Measurements from ENCODE around the gene GLDC. TPM values are rescaled to one million over a fixed set of nuclear protein-coding genes. Genes with fewer than 3 reads are reported as not detected.

The GLDC gene
- total RNA-seq, 4 donors from 2014 or later: 2.4 to 7.4 (median 4.8) TPM

DNA sequence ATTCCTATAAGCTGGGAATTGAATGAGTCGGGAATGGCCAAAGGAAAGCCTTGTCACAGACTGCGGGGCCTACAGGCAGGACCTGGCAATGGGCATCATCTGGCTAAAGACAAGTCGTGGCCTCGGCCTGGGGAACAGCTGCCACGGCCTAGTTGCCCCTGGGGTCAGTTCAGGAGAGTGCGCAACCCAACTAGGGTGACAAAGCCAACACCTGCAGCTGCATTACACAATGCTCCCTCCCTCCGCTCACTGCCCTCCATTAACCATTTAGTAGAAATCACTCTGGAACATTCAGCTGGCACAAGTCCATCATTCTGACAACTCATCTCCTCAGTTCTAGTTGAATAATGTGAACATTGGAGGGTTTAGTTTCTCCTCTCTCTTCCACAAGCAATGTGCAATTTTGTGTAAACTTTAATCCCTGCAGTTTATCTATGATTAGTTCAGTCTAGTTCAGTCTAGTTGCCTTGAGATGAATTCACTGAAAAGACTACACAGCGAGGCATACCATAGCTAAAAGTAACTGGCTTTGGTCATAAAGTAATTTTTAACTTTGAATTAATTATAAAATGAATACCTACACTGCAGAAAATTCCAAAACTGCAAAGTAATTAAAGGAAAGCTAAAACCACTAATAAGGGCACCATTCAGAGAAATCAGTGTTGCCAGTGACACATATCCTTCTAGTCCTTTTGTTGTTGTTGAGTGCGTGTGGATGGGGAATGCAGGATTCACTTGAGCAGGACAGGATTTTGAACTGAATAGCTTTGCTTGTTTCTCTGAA is 5.1 kb downstream of the GLDC start:
- no peaks in the 10 kb centered on the region for H3K9me3 ChIP-seq
- no peak for DNase-seq (ENCODE audit: low spot score in 2 of 2)
- no peak overlapping the region for H3K27ac ChIP-seq
- peaks cover 40% of the 10 kb centered on the region for H3K27me3 ChIP-seq
- peaks cover 14% of the 10 kb centered on the region for H3K4me1 ChIP-seq
- 78% methylated on average over 9 of the region's 9 CpGs for WGBS
- TF ChIP-seq, protein P1, sequence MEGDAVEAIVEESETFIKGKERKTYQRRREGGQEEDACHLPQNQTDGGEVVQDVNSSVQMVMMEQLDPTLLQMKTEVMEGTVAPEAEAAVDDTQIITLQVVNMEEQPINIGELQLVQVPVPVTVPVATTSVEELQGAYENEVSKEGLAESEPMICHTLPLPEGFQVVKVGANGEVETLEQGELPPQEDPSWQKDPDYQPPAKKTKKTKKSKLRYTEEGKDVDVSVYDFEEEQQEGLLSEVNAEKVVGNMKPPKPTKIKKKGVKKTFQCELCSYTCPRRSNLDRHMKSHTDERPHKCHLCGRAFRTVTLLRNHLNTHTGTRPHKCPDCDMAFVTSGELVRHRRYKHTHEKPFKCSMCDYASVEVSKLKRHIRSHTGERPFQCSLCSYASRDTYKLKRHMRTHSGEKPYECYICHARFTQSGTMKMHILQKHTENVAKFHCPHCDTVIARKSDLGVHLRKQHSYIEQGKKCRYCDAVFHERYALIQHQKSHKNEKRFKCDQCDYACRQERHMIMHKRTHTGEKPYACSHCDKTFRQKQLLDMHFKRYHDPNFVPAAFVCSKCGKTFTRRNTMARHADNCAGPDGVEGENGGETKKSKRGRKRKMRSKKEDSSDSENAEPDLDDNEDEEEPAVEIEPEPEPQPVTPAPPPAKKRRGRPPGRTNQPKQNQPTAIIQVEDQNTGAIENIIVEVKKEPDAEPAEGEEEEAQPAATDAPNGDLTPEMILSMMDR (IDR thresholded peaks at IDR 0.05): no peak
- TF ChIP-seq POLR2A (IDR thresholded peaks at IDR 0.05): no peak
- no peak for TF ChIP-seq EP300 (IDR thresholded peaks at IDR 0.05)
- no peak for TF ChIP-seq POLR2AphosphoS5 (IDR thresholded peaks at IDR 0.05)
- H3K4me3 ChIP-seq: no peak overlapping the region
- H3K36me3 ChIP-seq: no peaks in the 10 kb centered on the region

DNA sequence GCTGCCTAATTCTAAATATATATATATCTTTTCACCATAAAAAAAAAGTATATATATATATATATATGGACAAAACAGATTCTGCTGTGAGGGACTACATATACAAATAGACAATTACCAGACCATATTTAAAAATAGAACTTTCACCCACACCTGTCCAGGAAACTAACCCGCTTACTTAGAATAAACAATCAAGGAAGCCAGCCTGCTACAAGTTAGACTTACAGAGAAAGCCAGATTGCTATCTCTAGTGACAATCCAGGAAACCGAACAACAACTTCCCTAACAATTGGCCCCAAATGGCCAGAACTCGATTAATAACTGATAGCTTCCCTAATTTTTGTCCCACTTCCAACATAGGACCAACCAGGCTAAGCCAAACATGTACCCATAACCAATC is 5.9 kb downstream of the GLDC start:
- H3K27me3 ChIP-seq: peaks cover 31% of the 10 kb centered on the region
- no peak for DNase-seq (ENCODE audit: low spot score in 2 of 2)
- WGBS: 84% methylated on average over 3 of the region's 3 CpGs
- H3K36me3 ChIP-seq: no peaks in the 10 kb centered on the region
- H3K4me3 ChIP-seq: no peak overlapping the region
- H3K27ac ChIP-seq: no peak overlapping the region
- peaks cover 5% of the 10 kb centered on the region for H3K4me1 ChIP-seq
- TF ChIP-seq POLR2A (IDR thresholded peaks at IDR 0.05) (no peak), POLR2AphosphoS5 (IDR thresholded peaks at IDR 0.05) (no peak), EP300 (IDR thresholded peaks at IDR 0.05) (no peak)
- TF ChIP-seq, protein P1 (IDR thresholded peaks at IDR 0.05): no peak
- H3K9me3 ChIP-seq: no peaks in the 10 kb centered on the region

DNA sequence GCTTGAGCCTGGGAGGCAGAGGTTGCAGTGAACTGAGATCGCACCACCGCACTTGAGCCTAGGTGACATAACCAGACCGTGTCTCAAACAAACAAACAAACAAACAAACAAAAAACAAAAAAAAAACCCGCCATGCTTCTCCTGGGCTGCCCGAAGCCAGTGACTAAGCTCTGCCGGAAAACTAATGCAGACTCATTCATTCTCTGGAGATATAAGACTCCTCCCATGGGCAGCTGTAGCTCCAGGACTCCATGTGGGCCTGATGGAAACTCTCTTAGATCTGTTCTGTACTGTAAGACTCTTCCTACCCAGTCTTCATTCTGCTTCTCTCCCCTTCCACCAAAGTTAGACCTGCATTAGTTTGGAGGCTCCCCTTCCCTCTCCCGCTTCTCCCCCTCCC is 11.1 kb downstream of the GLDC start:
- no peak overlapping the region for H3K4me3 ChIP-seq
- 81% methylated on average over 7 of the region's 7 CpGs for WGBS
- H3K27ac ChIP-seq: no peak overlapping the region
- TF ChIP-seq, protein P1 (IDR thresholded peaks at IDR 0.05): no peak
- no peak for TF ChIP-seq POLR2A (IDR thresholded peaks at IDR 0.05)
- no peak for TF ChIP-seq EP300 (IDR thresholded peaks at IDR 0.05)
- TF ChIP-seq POLR2AphosphoS5 (IDR thresholded peaks at IDR 0.05): no peak
- H3K27me3 ChIP-seq: peaks cover 6% of the 10 kb centered on the region
- no peak for DNase-seq (ENCODE audit: low spot score in 2 of 2)
- H3K36me3 ChIP-seq: no peaks in the 10 kb centered on the region
- H3K9me3 ChIP-seq: no peaks in the 10 kb centered on the region
- H3K4me1 ChIP-seq: no peaks in the 10 kb centered on the region

DNA sequence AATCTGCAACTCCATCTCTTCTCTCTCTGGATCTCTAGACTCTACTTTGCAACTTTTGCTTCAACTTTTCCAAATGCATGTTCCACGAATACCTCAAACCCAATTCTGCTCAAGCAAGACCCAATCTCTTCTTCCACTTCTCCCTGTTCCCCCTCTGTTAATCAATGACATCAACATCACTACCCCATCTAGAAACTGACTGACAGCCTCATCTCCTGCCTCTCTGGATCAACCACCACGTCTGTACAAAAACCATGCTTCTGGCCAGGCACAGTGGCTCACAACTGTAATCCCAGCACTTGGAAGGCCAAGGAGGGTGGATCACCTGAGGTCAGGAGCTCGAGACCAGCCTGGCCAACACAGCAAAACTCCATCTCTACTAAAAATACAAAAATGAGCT is 12.2 kb downstream of the GLDC start:
- peaks cover 7% of the 10 kb centered on the region for H3K27me3 ChIP-seq
- DNase-seq (ENCODE audit: low spot score in 2 of 2): no peak
- TF ChIP-seq POLR2AphosphoS5 (IDR thresholded peaks at IDR 0.05): no peak
- no peak for TF ChIP-seq EP300 (IDR thresholded peaks at IDR 0.05)
- TF ChIP-seq POLR2A (IDR thresholded peaks at IDR 0.05): no peak
- TF ChIP-seq, protein P1 (IDR thresholded peaks at IDR 0.05): no peak

DNA sequence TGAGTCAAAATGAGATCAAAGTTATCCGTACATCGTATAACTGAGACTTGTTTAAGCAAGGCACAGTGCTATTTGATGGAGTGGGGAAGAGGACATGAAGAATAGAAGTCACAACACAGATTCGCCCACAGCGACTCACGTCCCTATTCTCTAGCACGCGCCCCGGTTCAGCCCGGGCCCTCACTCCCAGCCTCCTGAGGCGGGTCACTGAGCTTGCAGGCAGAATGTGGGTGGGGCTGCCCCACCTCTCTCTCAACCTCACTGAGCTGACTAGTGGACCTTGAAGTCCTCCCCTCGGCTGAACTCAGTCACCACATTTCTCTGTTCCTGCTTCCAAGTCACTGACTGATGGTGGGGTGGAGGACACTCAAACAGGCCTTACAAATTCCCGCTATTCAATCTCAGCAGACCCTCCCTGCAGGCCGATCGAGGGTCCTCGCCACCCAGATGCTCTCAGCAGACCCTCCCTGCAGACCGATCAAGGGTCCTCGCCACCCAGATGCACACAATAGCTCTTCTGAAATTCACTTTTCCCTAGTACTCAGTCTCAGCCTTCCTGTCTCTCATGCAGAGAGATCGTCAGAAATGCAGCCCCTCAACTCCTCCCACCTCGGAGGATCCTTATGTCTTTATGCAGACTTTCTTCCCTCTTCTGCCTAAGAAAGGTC is 12.9 kb downstream of the GLDC start:
- TF ChIP-seq EP300 (IDR thresholded peaks at IDR 0.05) (no peak), POLR2A (IDR thresholded peaks at IDR 0.05) (no peak), POLR2AphosphoS5 (IDR thresholded peaks at IDR 0.05) (no peak)
- TF ChIP-seq, protein P1 (IDR thresholded peaks at IDR 0.05): no peak
- H3K27ac ChIP-seq: no peak overlapping the region
- peaks cover 11% of the 10 kb centered on the region for H3K27me3 ChIP-seq
- H3K9me3 ChIP-seq: no peaks in the 10 kb centered on the region
- H3K36me3 ChIP-seq: no peaks in the 10 kb centered on the region
- H3K4me1 ChIP-seq: peaks cover 6% of the 10 kb centered on the region
- no peak overlapping the region for H3K4me3 ChIP-seq
- no peak for DNase-seq (ENCODE audit: low spot score in 2 of 2)
- WGBS: 76% methylated on average over 19 of the region's 19 CpGs

More for the DNA sequence above, 12.2 kb downstream of the GLDC start:
- Histone ChIP-seq H3K27ac (no peak overlapping the region), H3K4me1 (peaks cover 3% of the 10 kb centered on the region), H3K4me3 (no peak overlapping the region), H3K36me3 (no peaks in the 10 kb centered on the region), H3K9me3 (no peaks in the 10 kb centered on the region)
- WGBS: 78% methylated on average over 3 of the region's 3 CpGs

Measured in suprapubic skin (tissue), 4 donors.